ENCODE measurements around the gene CABP4.

- TF ChIP-seq EZH2 (IDR thresholded peaks at IDR 0.05; ENCODE audit: low read depth) = no peak
- TF ChIP-seq, protein P1, sequence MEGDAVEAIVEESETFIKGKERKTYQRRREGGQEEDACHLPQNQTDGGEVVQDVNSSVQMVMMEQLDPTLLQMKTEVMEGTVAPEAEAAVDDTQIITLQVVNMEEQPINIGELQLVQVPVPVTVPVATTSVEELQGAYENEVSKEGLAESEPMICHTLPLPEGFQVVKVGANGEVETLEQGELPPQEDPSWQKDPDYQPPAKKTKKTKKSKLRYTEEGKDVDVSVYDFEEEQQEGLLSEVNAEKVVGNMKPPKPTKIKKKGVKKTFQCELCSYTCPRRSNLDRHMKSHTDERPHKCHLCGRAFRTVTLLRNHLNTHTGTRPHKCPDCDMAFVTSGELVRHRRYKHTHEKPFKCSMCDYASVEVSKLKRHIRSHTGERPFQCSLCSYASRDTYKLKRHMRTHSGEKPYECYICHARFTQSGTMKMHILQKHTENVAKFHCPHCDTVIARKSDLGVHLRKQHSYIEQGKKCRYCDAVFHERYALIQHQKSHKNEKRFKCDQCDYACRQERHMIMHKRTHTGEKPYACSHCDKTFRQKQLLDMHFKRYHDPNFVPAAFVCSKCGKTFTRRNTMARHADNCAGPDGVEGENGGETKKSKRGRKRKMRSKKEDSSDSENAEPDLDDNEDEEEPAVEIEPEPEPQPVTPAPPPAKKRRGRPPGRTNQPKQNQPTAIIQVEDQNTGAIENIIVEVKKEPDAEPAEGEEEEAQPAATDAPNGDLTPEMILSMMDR (conservative IDR thresholded peaks at IDR 0.05) = no peak
Measured at GRCh38 chr11:67482275-67482826, 27.2 kb downstream of the CABP4 start.
